B cell (primary cell): Measurements from ENCODE around the gene GABRP. TPM values are rescaled to one million over a fixed set of nuclear protein-coding genes. Genes with fewer than 3 reads are reported as not detected.

Experiments
- ATAC-seq: fragments of 200-7000 bp; cut with Tn5 transposase; one replicate; pipeline ENCODE4 v1.10.0; 2021; ENCODE audit warnings: low read depth, mild to moderate bottlenecking, moderate number of reproducible peaks, moderate library complexity
- CTCF ChIA-PET: fragments of 350-600 bp; sonication (Branson Sonifier 250); formaldehyde crosslinking; loops from one replicate; lab custom pipeline; 2021; ENCODE audit warnings: antibody characterized with exemption, inconsistent platforms; lab: Charles Lee
- POLR2A ChIA-PET: fragments of 350-600 bp; sonication (Branson Sonifier 250); formaldehyde crosslinking; loops from one replicate; lab custom pipeline; 2021; ENCODE audit warnings: antibody characterized with exemption; lab: Charles Lee
- DNase-seq: peaks from one replicate; pipeline ENCODE4 v3.0.0; 2013
- H2AFZ ChIP-seq: 2 replicates; pipeline ENCODE4 v1.6.1; 2012; ENCODE audit warnings: mild to moderate bottlenecking, low read depth, low read length; ENCODE audit not compliant: insufficient read depth, poor library complexity, severe bottlenecking
- H3K27ac ChIP-seq, 2 donors: 1 replicate in 1 of 2; 2 replicates in 1 of 2; pipeline ENCODE4 v1.5.1; 2012 to 2013; ENCODE audit warnings: low read length in 2 of 2, mild to moderate bottlenecking in 2 of 2, moderate library complexity in 1 of 2
- H3K27me3 ChIP-seq, 4 experiments: fragments of 200-600 bp in 1 of 4; sonication (generic) in 1 of 4; replicated peaks in 1 of 4; 1 replicate in 2 of 4; 2 replicates in 2 of 4; pipeline versions ENCODE4 v1.6.1 to v1.7.0; 2013 to 2016; ENCODE audit warnings: low read length in 3 of 4, mild to moderate bottlenecking in 2 of 4, mixed read lengths in 1 of 4, moderate library complexity in 1 of 4; ENCODE audit not compliant: insufficient read depth in 4 of 4, control insufficient read depth in 3 of 4; ENCODE audit errors: control extremely low read depth in 1 of 4
- H3K36me3 ChIP-seq, 2 experiments: replicated peaks in 1 of 2; 1 replicate in 1 of 2; 2 replicates in 1 of 2; pipeline versions ENCODE4 v1.6.1 to v1.7.1; 2013; ENCODE audit warnings: low read length in 1 of 2; ENCODE audit not compliant: insufficient read depth in 2 of 2, control insufficient read depth in 1 of 2; ENCODE audit errors: control extremely low read depth in 1 of 2, extremely low read depth in 1 of 2
- H3K4me1 ChIP-seq, 2 donors: fragments of 200-600 bp in 1 of 2; sonication (generic) in 1 of 2; 1 replicate in 1 of 2; 2 replicates in 1 of 2; pipeline versions ENCODE4 v1.5.1 to v1.6.1; 2013 to 2017; ENCODE audit warnings: low read length in 2 of 2; ENCODE audit not compliant: control insufficient read depth in 2 of 2, insufficient read depth in 2 of 2
- H3K4me2 ChIP-seq: replicated peaks from 2 replicates; pipeline ENCODE3; 2012; ENCODE audit warnings: mild to moderate bottlenecking, low read depth, low read length; ENCODE audit not compliant: poor library complexity, severe bottlenecking
- H3K4me3 ChIP-seq, 5 experiments: fragments of 200-600 bp in 1 of 5; sonication (generic) in 1 of 5; 1 replicate in 3 of 5; 2 replicates in 2 of 5; pipeline versions ENCODE4 v1.5.1 to v1.7.0; 2011 to 2016; ENCODE audit warnings: low read length in 4 of 5, mild to moderate bottlenecking in 4 of 5, low read depth in 2 of 5, control low read depth in 1 of 5, moderate library complexity in 1 of 5; ENCODE audit not compliant: insufficient read depth in 1 of 5; ENCODE audit errors: control extremely low read depth in 1 of 5, extremely low read depth in 1 of 5
- H3K79me2 ChIP-seq: fragments of 200-600 bp; sonication (generic); one replicate; pipeline ENCODE4 v1.6.0; 2016; ENCODE audit warnings: low read length; ENCODE audit not compliant: control insufficient read depth, insufficient read depth
- H3K9ac ChIP-seq: fragments of 200-600 bp; sonication (generic); 2 replicates; pipeline ENCODE4 v1.6.1; 2017; ENCODE audit warnings: mild to moderate bottlenecking, low read length, moderate library complexity
- H3K9me3 ChIP-seq, 3 donors: one replicate each; pipeline versions ENCODE4 v1.6.1 to v1.7.1; 2013; ENCODE audit warnings: low read length in 2 of 3; ENCODE audit not compliant: control insufficient read depth in 2 of 3, insufficient read depth in 1 of 3; ENCODE audit errors: control extremely low read depth in 1 of 3
- H4K20me1 ChIP-seq: 2 replicates; pipeline ENCODE4 v1.6.0; 2012; ENCODE audit warnings: mild to moderate bottlenecking, low read length; ENCODE audit not compliant: insufficient read depth, control insufficient read depth, poor library complexity, severe bottlenecking
- H3K27ac Mint-ChIP-seq: one replicate; pipeline ENCODE4 v1.8.0; 2021; ENCODE audit warnings: mixed read lengths
- H3K27me3 Mint-ChIP-seq: one replicate; pipeline ENCODE4 v1.8.0; 2021; ENCODE audit warnings: mixed read lengths
- H3K4me1 Mint-ChIP-seq: one replicate; pipeline ENCODE4 v1.8.0; 2021; ENCODE audit warnings: mixed read lengths
- H3K4me3 Mint-ChIP-seq: one replicate; pipeline ENCODE4 v1.8.0; 2021; ENCODE audit warnings: mixed read lengths
- H3K9me3 Mint-ChIP-seq: one replicate; pipeline ENCODE4 v1.8.0; 2022; ENCODE audit warnings: mixed read lengths; ENCODE audit not compliant: insufficient read depth
- CTCF ChIP-seq: fragments of 200-600 bp; IDR thresholded peaks from one replicate; pipeline ENCODE4 v1.8.0; 2022; ENCODE audit warnings: antibody characterized with exemption, mild to moderate bottlenecking
- EZH2 ChIP-seq: IDR thresholded peaks from 2 replicates; pipeline ENCODE4 v1.6.1; 2012; ENCODE audit warnings: borderline replicate concordance, low read depth, mild to moderate bottlenecking, moderate library complexity, low read length; ENCODE audit not compliant: insufficient read depth, poor library complexity, severe bottlenecking
- WGBS: methylation state at CpG from one replicate; pipeline ENCODE4 v1.1.5; 2013; ENCODE audit warnings: missing lambda C conversion rate; ENCODE audit not compliant: insufficient coverage; 5-methylcytosine and 5-hydroxymethylcytosine counted together
- intact Hi-C: fragments of 100-400 bp; cut with micrococcal nuclease; formaldehyde crosslinking; loops from one replicate; pipeline ENCODE4 v1.10.0; 2022
- polyA plus RNA-seq: library from polyadenylated mRNA; depleted of rRNA; stranded (reverse); fragments of >200 nt; gene quantifications from 2 replicates; pipeline ENCODE4 v1.2.3, GENCODE V29; 2012
- total RNA-seq, 2 donors: library from RNA; stranded (reverse); fragments of 120-200 nt in 1 of 2; gene quantifications; 1 replicate in 1 of 2; 2 replicates in 1 of 2; pipeline versions ENCODE4 v1.2.3 to v1.2.4, GENCODE V29; 2013 to 2022

The GABRP gene
- total and polyA plus RNA-seq, 2 donors (not counting 1 experiment from before 2014, with no cell fraction given), result not detected

GRCh38 chr5:170846846-170847245, 63.3 kb downstream of the GABRP start:
- H3K27ac ChIP-seq, result no peak overlapping the region
- peaks cover 5% of the 10 kb centered on the region for H3K27me3 Mint-ChIP-seq
- CTCF ChIA-PET, result no interaction called here
- H3K9me3 Mint-ChIP-seq, result no peaks in the 10 kb centered on the region
- H3K4me1 ChIP-seq, result no peaks in the 10 kb centered on the region
- no peak for ATAC-seq
- POLR2A ChIA-PET, result no interaction called here
- no peak overlapping the region for H2AFZ ChIP-seq
- no peaks in the 10 kb centered on the region for H3K79me2 ChIP-seq
- TF ChIP-seq EZH2 (no peak), CTCF (no peak)
- H3K4me1 Mint-ChIP-seq, result no peaks in the 10 kb centered on the region
- H3K9ac ChIP-seq, result no peak overlapping the region
- H3K4me3 ChIP-seq, result no peak overlapping the region
- intact Hi-C loops, result no loop called here
- H3K27ac Mint-ChIP-seq, result no peak overlapping the region
- no peak overlapping the region for H3K4me3 Mint-ChIP-seq
- H3K27me3 ChIP-seq, result no peaks in the 10 kb centered on the region
- H3K36me3 ChIP-seq, result no peaks in the 10 kb centered on the region
- no peaks in the 10 kb centered on the region for H3K9me3 ChIP-seq
- no peak overlapping the region for H3K4me2 ChIP-seq
- no peak for DNase-seq
- no peaks in the 10 kb centered on the region for H4K20me1 ChIP-seq

- Histone ChIP-seq H3K36me3 (no peaks in the 10 kb centered on the region), H3K27me3 (no peaks in the 10 kb centered on the region), H3K4me3 (no peak overlapping the region), H3K79me2 (no peaks in the 10 kb centered on the region), H3K9me3 (no peaks in the 10 kb centered on the region), H3K27ac (no peak overlapping the region), H2AFZ (no peak overlapping the region), H3K4me2 (no peak overlapping the region), H3K4me1 (no peaks in the 10 kb centered on the region), H3K9ac (no peak overlapping the region), H4K20me1 (no peaks in the 10 kb centered on the region)
- TF ChIP-seq EZH2 (no peak), CTCF (no peak)
- intact Hi-C loops, result no loop called here
- Mint-ChIP-seq H3K4me3 (no peak overlapping the region), H3K27me3 (peaks cover 5% of the 10 kb centered on the region), H3K9me3 (no peaks in the 10 kb centered on the region), H3K27ac (no peak overlapping the region), H3K4me1 (no peaks in the 10 kb centered on the region)
- CTCF ChIA-PET, result no interaction called here
- no peak for DNase-seq
- 90% methylated on average over 3 of the region's 5 CpGs for whole genome bisulfite sequencing
- POLR2A ChIA-PET, result no interaction called here
- ATAC-seq, result no peak
Observed at GRCh38 chr5:170848033-170848432, 64.5 kb downstream of the GABRP start.
